Endothelial cell (in vitro differentiated cells): Measurements from ENCODE around the gene SUPT3H. TPM values are rescaled to one million over a fixed set of nuclear protein-coding genes. Genes with fewer than 3 reads are reported as not detected.
"Not testable (repeated sequence)": the region's sequence is repeated elsewhere in the genome, so short reads cannot be mapped to it uniquely, and the experiment has no call there.

Experiments used
- DNase-seq: peaks from one replicate; pipeline ENCODE4 v3.0.0; 2021; ENCODE audit warnings: low spot score
- H3K27ac Mint-ChIP-seq: one replicate; pipeline ENCODE4 v1.8.0; 2021; ENCODE audit warnings: mixed read lengths, inconsistent platforms; ENCODE audit not compliant: unreplicated experiment
- H3K27me3 Mint-ChIP-seq: one replicate; pipeline ENCODE4 v1.8.0; 2021; ENCODE audit warnings: mild to moderate bottlenecking, moderate library complexity, mixed read lengths, inconsistent platforms; ENCODE audit not compliant: unreplicated experiment
- H3K36me3 Mint-ChIP-seq: one replicate; pipeline ENCODE4 v1.8.0; 2021; ENCODE audit warnings: mild to moderate bottlenecking, low read depth, mixed read lengths, inconsistent platforms; ENCODE audit not compliant: unreplicated experiment
- H3K4me1 Mint-ChIP-seq: one replicate; pipeline ENCODE4 v1.8.0; 2021; ENCODE audit warnings: mild to moderate bottlenecking, mixed read lengths, inconsistent platforms; ENCODE audit not compliant: unreplicated experiment
- H3K4me3 Mint-ChIP-seq: one replicate; pipeline ENCODE4 v1.8.0; 2021; ENCODE audit warnings: mild to moderate bottlenecking, mixed read lengths, inconsistent platforms; ENCODE audit not compliant: unreplicated experiment
- H3K9me3 Mint-ChIP-seq: one replicate; pipeline ENCODE4 v1.8.0; 2021; ENCODE audit warnings: mixed read lengths, inconsistent platforms; ENCODE audit not compliant: unreplicated experiment
- total RNA-seq: library from RNA; stranded (reverse); fragmentation: NEBNext Ultra II Directional; extraction: Animal tissue kit (Norgen Biotek cat#: 25700); gene quantifications from one replicate; pipeline ENCODE4 v1.2.1, GENCODE V29; 2021; ENCODE audit not compliant: unreplicated experiment
- TF ChIP-seq, protein P1 (sequence below): fragments of 200-600 bp; sonication (generic); IDR thresholded peaks from one replicate; pipeline ENCODE4 v1.5.0; 2021; ENCODE audit warnings: antibody characterized with exemption; ENCODE audit not compliant: unreplicated experiment

Gene SUPT3H
- total RNA-seq, 1 donor from 2014 or later = 28.5 TPM

- H3K36me3 Mint-ChIP-seq = no peaks in the 10 kb centered on the region
Observed at GRCh38 chr6:45045253-45045601, 332.5 kb downstream of the SUPT3H start.

GRCh38 chr6:45044510-45045252 is 333.1 kb downstream of the SUPT3H start:
- H3K27me3 Mint-ChIP-seq = no peaks in the 10 kb centered on the region
- peaks cover 20% of the 10 kb centered on the region for H3K4me1 Mint-ChIP-seq
- H3K9me3 Mint-ChIP-seq = no peaks in the 10 kb centered on the region
- no peak overlapping the region for H3K27ac Mint-ChIP-seq
- DNase-seq = no peak
- TF ChIP-seq, protein P1, sequence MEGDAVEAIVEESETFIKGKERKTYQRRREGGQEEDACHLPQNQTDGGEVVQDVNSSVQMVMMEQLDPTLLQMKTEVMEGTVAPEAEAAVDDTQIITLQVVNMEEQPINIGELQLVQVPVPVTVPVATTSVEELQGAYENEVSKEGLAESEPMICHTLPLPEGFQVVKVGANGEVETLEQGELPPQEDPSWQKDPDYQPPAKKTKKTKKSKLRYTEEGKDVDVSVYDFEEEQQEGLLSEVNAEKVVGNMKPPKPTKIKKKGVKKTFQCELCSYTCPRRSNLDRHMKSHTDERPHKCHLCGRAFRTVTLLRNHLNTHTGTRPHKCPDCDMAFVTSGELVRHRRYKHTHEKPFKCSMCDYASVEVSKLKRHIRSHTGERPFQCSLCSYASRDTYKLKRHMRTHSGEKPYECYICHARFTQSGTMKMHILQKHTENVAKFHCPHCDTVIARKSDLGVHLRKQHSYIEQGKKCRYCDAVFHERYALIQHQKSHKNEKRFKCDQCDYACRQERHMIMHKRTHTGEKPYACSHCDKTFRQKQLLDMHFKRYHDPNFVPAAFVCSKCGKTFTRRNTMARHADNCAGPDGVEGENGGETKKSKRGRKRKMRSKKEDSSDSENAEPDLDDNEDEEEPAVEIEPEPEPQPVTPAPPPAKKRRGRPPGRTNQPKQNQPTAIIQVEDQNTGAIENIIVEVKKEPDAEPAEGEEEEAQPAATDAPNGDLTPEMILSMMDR = no peak
- no peaks in the 10 kb centered on the region for H3K36me3 Mint-ChIP-seq
- no peak overlapping the region for H3K4me3 Mint-ChIP-seq

More at GRCh38 chr6:45045253-45045601, 332.5 kb downstream of the SUPT3H start:
- no peaks in the 10 kb centered on the region for H3K27me3 Mint-ChIP-seq
- no peak for DNase-seq
- TF ChIP-seq, protein P1 = no peak
- no peak overlapping the region for H3K27ac Mint-ChIP-seq
- no peaks in the 10 kb centered on the region for H3K9me3 Mint-ChIP-seq
- H3K4me1 Mint-ChIP-seq = peaks cover 22% of the 10 kb centered on the region
- H3K4me3 Mint-ChIP-seq = no peak overlapping the region

- TF ChIP-seq, protein P1 = no peak
- no peaks in the 10 kb centered on the region for H3K9me3 Mint-ChIP-seq
- no peaks in the 10 kb centered on the region for H3K27me3 Mint-ChIP-seq
- no peak overlapping the region for H3K4me3 Mint-ChIP-seq
- no peaks in the 10 kb centered on the region for H3K36me3 Mint-ChIP-seq
- DNase-seq = no peak
- H3K27ac Mint-ChIP-seq = no peak overlapping the region
- H3K4me1 Mint-ChIP-seq = peaks cover 16% of the 10 kb centered on the region
Observed at GRCh38 chr6:45044086-45044485, 333.6 kb downstream of the SUPT3H start.

- H3K4me1 Mint-ChIP-seq = peaks cover 14% of the 10 kb centered on the region
- H3K36me3 Mint-ChIP-seq, H3K27me3 Mint-ChIP-seq, H3K9me3 Mint-ChIP-seq, H3K27ac Mint-ChIP-seq, DNase-seq, H3K4me3 Mint-ChIP-seq: not testable (repeated sequence)
Observed at GRCh38 chr6:45042673-45043072, 335.1 kb downstream of the SUPT3H start.

DNA sequence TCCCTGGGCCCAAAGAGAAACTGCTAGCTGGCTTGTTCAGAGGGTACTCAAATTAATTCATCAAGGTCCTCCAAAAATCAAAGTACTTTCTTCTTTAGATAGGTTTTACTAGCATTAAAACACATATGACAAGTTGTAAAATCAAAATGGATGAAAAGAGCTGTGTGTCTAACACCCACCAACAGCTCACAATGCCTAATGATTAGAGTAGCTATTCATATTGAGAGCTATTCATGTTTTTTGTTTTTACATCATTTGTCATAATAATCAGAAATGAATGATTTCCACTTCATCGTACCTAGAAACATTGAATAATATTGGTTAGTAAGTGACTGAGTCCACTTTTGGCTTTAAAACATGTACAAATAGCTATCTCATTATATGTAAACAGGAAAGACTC is 339.5 kb downstream of the SUPT3H start:
- Mint-ChIP-seq H3K9me3 (no peaks in the 10 kb centered on the region), H3K36me3 (no peaks in the 10 kb centered on the region), H3K27ac (no peak overlapping the region), H3K27me3 (no peaks in the 10 kb centered on the region), H3K4me3 (no peak overlapping the region), H3K4me1 (peaks cover 5% of the 10 kb centered on the region)
- DNase-seq = no peak
- TF ChIP-seq, protein P1 = no peak
